ENCODE data around the gene TCFL5.

The TCFL5 gene

GRCh38 chr20:62832212-62832922 is 29.3 kb downstream of the TCFL5 start:
- no peak for DNase-seq (ENCODE audit: insufficient read length, low spot score)
- TF ChIP-seq, protein P1, sequence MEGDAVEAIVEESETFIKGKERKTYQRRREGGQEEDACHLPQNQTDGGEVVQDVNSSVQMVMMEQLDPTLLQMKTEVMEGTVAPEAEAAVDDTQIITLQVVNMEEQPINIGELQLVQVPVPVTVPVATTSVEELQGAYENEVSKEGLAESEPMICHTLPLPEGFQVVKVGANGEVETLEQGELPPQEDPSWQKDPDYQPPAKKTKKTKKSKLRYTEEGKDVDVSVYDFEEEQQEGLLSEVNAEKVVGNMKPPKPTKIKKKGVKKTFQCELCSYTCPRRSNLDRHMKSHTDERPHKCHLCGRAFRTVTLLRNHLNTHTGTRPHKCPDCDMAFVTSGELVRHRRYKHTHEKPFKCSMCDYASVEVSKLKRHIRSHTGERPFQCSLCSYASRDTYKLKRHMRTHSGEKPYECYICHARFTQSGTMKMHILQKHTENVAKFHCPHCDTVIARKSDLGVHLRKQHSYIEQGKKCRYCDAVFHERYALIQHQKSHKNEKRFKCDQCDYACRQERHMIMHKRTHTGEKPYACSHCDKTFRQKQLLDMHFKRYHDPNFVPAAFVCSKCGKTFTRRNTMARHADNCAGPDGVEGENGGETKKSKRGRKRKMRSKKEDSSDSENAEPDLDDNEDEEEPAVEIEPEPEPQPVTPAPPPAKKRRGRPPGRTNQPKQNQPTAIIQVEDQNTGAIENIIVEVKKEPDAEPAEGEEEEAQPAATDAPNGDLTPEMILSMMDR (IDR thresholded peaks at IDR 0.05; ENCODE audit: insufficient read depth, missing control alignments) = no peak
- FAIRE-seq = no peak

DNA sequence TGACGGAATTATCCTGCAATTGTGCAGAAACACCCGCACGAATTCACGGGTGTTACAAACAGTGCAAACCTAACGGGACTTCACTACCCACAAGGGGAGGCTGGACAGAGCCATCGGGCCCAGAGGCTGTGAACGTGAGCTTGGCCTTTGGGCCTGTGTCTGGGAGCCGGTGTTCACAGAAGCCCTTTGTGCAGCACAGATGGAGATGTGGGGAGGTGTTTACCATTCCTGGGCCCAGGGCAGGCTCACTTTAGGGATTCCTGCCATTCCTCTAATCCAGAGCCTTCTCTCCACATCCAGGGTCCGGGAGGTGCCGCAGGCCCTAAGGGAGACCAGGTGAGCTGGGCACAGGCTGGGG is 29.8 kb downstream of the TCFL5 start:
- TF ChIP-seq, protein P1 (IDR thresholded peaks at IDR 0.05; ENCODE audit: insufficient read depth, missing control alignments) = no peak
- FAIRE-seq (no peak), DNase-seq (ENCODE audit: insufficient read length, low spot score) (no peak)

DNA sequence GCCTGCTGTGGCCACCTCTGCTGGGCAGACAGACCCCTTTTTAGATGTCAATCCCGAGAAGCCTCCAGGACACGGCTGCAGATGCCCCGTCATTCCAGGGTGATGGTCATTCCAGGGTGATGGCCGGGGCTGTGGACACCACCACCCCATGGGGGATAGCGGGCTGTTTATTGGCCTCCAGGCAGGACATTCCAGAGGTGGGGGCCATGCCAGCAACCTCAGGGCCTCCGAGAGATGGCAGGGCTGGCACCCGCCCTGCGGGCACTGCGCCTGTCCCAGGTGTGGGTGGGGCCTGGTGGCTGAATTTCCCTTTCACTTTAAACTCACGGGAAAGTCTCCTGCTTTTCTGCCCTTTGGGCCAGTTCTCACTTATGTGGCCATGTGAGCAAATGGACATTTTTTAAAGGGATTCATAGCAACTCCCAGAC is 30.2 kb downstream of the TCFL5 start:
- no peak for FAIRE-seq
- TF ChIP-seq, protein P1 (IDR thresholded peaks at IDR 0.05; ENCODE audit: insufficient read depth, missing control alignments) = no peak
- no peak for DNase-seq (ENCODE audit: insufficient read length, low spot score)

DNA sequence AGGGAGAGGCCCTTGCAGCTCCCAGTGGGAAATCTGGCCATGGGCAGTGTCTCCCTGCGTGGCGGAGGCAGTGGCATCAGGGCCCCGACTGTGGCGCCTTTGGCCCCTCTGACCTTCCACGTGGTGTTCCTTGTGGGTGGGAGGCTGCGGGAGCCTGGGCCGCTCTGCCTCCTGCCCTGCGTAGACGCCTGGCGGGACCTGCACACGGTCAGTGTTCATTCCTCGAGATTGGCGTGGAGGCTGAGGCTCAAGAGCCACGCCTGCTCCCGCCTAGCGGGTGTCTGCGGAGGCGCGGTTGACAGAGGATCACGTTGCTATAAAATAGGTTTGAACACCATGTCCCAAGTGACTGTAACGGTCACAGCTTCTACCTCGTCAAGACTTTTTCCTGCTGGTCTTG is 30.8 kb downstream of the TCFL5 start:
- DNase-seq (ENCODE audit: insufficient read length, low spot score) (no peak), FAIRE-seq (no peak)
- TF ChIP-seq, protein P1 (IDR thresholded peaks at IDR 0.05; ENCODE audit: insufficient read depth, missing control alignments) = no peak

GRCh38 chr20:62830251-62830650 is 31.4 kb downstream of the TCFL5 start:
- TF ChIP-seq, protein P1 (IDR thresholded peaks at IDR 0.05; ENCODE audit: insufficient read depth, missing control alignments) = no peak
- no peak for FAIRE-seq
- no peak for DNase-seq (ENCODE audit: insufficient read length, low spot score)

GRCh38 chr20:62829231-62830230 is 32.1 kb downstream of the TCFL5 start:
- DNase-seq (ENCODE audit: insufficient read length, low spot score) (no peak), FAIRE-seq (no peak)
- TF ChIP-seq, protein P1 (IDR thresholded peaks at IDR 0.05; ENCODE audit: insufficient read depth, missing control alignments) = no peak
